HUES6 (cell line): ENCODE measurements around the gene ITGAE.

ENCODE experiments used
- H3K27ac ChIP-seq: 2 replicates; pipeline ENCODE4 v1.7.0; 2013; ENCODE audit warnings: low read depth, mild to moderate bottlenecking, low read length, inconsistent platforms
- H3K27me3 ChIP-seq: 2 replicates; pipeline ENCODE4 v1.6.1; 2013; ENCODE audit warnings: low read length; ENCODE audit not compliant: control insufficient read depth, insufficient read depth
- H3K36me3 ChIP-seq: 2 replicates; pipeline ENCODE4 v1.6.1; 2013; ENCODE audit warnings: low read length; ENCODE audit not compliant: control insufficient read depth, insufficient read depth
- H3K4me1 ChIP-seq: 2 replicates; pipeline ENCODE4 v1.6.1; 2013; ENCODE audit warnings: low read length; ENCODE audit not compliant: control insufficient read depth, insufficient read depth
- H3K4me3 ChIP-seq: 2 replicates; pipeline ENCODE4 v1.5.1; 2013; ENCODE audit warnings: low read depth, low read length
- H3K9ac ChIP-seq: one replicate; pipeline ENCODE4 v1.6.1; 2013; ENCODE audit warnings: mild to moderate bottlenecking, low read length
- H3K9me3 ChIP-seq: 2 replicates; pipeline ENCODE4 v1.6.1; 2013; ENCODE audit warnings: low read depth, low read length; ENCODE audit not compliant: control insufficient read depth, insufficient read depth

ITGAE gene

GRCh38 chr17:3835410-3836229, 34.6 kb upstream of the ITGAE start:
- H3K27me3 ChIP-seq = no peaks in the 10 kb centered on the region

GRCh38 chr17:3834811-3835210, 33.8 kb upstream of the ITGAE start:
- no peak overlapping the region for H3K9ac ChIP-seq
- H3K27ac ChIP-seq = no peak overlapping the region
- H3K4me1 ChIP-seq = no peaks in the 10 kb centered on the region
- no peak overlapping the region for H3K4me3 ChIP-seq
- H3K27me3 ChIP-seq = no peaks in the 10 kb centered on the region
- H3K36me3 ChIP-seq = peaks cover 65% of the 10 kb centered on the region
- H3K9me3 ChIP-seq = no peaks in the 10 kb centered on the region

More at GRCh38 chr17:3835410-3836229, 34.6 kb upstream of the ITGAE start:
- no peak overlapping the region for H3K27ac ChIP-seq
- peaks cover 66% of the 10 kb centered on the region for H3K36me3 ChIP-seq
- no peaks in the 10 kb centered on the region for H3K9me3 ChIP-seq
- no peaks in the 10 kb centered on the region for H3K4me1 ChIP-seq
- no peak overlapping the region for H3K4me3 ChIP-seq
- H3K9ac ChIP-seq = no peak overlapping the region

GRCh38 chr17:3828852-3829232, 27.9 kb upstream of the ITGAE start:
- Histone ChIP-seq H3K4me1 (no peaks in the 10 kb centered on the region), H3K4me3 (no peak overlapping the region), H3K9me3 (no peaks in the 10 kb centered on the region), H3K27me3 (no peaks in the 10 kb centered on the region), H3K27ac (no peak overlapping the region), H3K36me3 (peaks cover 68% of the 10 kb centered on the region), H3K9ac (no peak overlapping the region)

GRCh38 chr17:3828151-3828851, 27.3 kb upstream of the ITGAE start:
- H3K9me3 ChIP-seq = no peaks in the 10 kb centered on the region
- H3K4me1 ChIP-seq = no peaks in the 10 kb centered on the region
- no peaks in the 10 kb centered on the region for H3K27me3 ChIP-seq
- H3K27ac ChIP-seq = no peak overlapping the region
- H3K4me3 ChIP-seq = no peak overlapping the region
- H3K36me3 ChIP-seq = peaks cover 67% of the 10 kb centered on the region
- H3K9ac ChIP-seq = no peak overlapping the region

- H3K27ac ChIP-seq = no peak overlapping the region
- H3K9me3 ChIP-seq = no peaks in the 10 kb centered on the region
- no peaks in the 10 kb centered on the region for H3K27me3 ChIP-seq
- H3K4me3 ChIP-seq = no peak overlapping the region
- H3K36me3 ChIP-seq = peaks cover 67% of the 10 kb centered on the region
- no peak overlapping the region for H3K9ac ChIP-seq
- H3K4me1 ChIP-seq = no peaks in the 10 kb centered on the region
Observed at GRCh38 chr17:3827124-3827773, 26.3 kb upstream of the ITGAE start.

GRCh38 chr17:3826191-3826590, 25.2 kb upstream of the ITGAE start:
- Histone ChIP-seq H3K9ac (no peak overlapping the region), H3K4me1 (no peaks in the 10 kb centered on the region), H3K27ac (no peak overlapping the region), H3K4me3 (no peak overlapping the region), H3K27me3 (no peaks in the 10 kb centered on the region), H3K9me3 (no peaks in the 10 kb centered on the region), H3K36me3 (peaks cover 77% of the 10 kb centered on the region)

- H3K9me3 ChIP-seq = no peaks in the 10 kb centered on the region
- H3K4me1 ChIP-seq = no peaks in the 10 kb centered on the region
- H3K36me3 ChIP-seq = peaks cover 92% of the 10 kb centered on the region
- H3K27me3 ChIP-seq = no peaks in the 10 kb centered on the region
- H3K4me3 ChIP-seq = no peak overlapping the region
- no peak overlapping the region for H3K27ac ChIP-seq
- no peak overlapping the region for H3K9ac ChIP-seq
Observed at GRCh38 chr17:3821101-3821500, 20.1 kb upstream of the ITGAE start.

- peaks cover 92% of the 10 kb centered on the region for H3K36me3 ChIP-seq
- H3K4me3 ChIP-seq = no peak overlapping the region
- no peak overlapping the region for H3K27ac ChIP-seq
- no peaks in the 10 kb centered on the region for H3K4me1 ChIP-seq
- H3K27me3 ChIP-seq = no peaks in the 10 kb centered on the region
- H3K9ac ChIP-seq = no peak overlapping the region
- H3K9me3 ChIP-seq = no peaks in the 10 kb centered on the region
Observed at GRCh38 chr17:3818786-3819185, 17.8 kb upstream of the ITGAE start.

GRCh38 chr17:3817851-3818605, 17.0 kb upstream of the ITGAE start:
- Histone ChIP-seq H3K9me3 (no peaks in the 10 kb centered on the region), H3K9ac (no peak overlapping the region), H3K27ac (no peak overlapping the region), H3K27me3 (no peaks in the 10 kb centered on the region), H3K36me3 (peaks cover 96% of the 10 kb centered on the region), H3K4me1 (no peaks in the 10 kb centered on the region), H3K4me3 (no peak overlapping the region)

GRCh38 chr17:3815925-3816324, 14.9 kb upstream of the ITGAE start:
- peaks cover 98% of the 10 kb centered on the region for H3K36me3 ChIP-seq

More at GRCh38 chr17:3815925-3816324, 14.9 kb upstream of the ITGAE start:
- Histone ChIP-seq H3K4me1 (peaks cover 3% of the 10 kb centered on the region; the same call in 1 of the 2 replicates), H3K27me3 (no peaks in the 10 kb centered on the region), H3K9me3 (no peaks in the 10 kb centered on the region), H3K4me3 (no peak overlapping the region), H3K9ac (no peak overlapping the region), H3K27ac (no peak overlapping the region)
